Measurements from ENCODE around the gene SMG6.

Gene SMG6

GRCh38 chr17:2049333-2050299 is 254.0 kb downstream of the SMG6 start:
- DNase-seq (ENCODE audit: low read depth in 2 of 2) = peak; percentile 89 to 91

GRCh38 chr17:2048805-2049204 is 254.8 kb downstream of the SMG6 start:
- no peak for DNase-seq (ENCODE audit: low read depth in 2 of 2)

GRCh38 chr17:2047590-2047989 is 256.0 kb downstream of the SMG6 start:
- DNase-seq (ENCODE audit: low read depth in 2 of 2) = no peak

- DNase-seq (ENCODE audit: low read depth in 2 of 2) = no peak
Observed at GRCh38 chr17:2044263-2044894, 259.2 kb downstream of the SMG6 start.

- DNase-seq (ENCODE audit: low read depth in 2 of 2) = no peak
Observed at GRCh38 chr17:2043785-2044184, 259.8 kb downstream of the SMG6 start.

- no peak for DNase-seq (ENCODE audit: low read depth in 2 of 2)
Observed at GRCh38 chr17:2042933-2043332, 260.7 kb downstream of the SMG6 start.

- no peak for DNase-seq (ENCODE audit: low read depth in 2 of 2)
Observed at GRCh38 chr17:2042390-2042847, 261.2 kb downstream of the SMG6 start.

- DNase-seq (ENCODE audit: low read depth in 2 of 2) = peak; percentile 94 to 95
Observed at GRCh38 chr17:2041561-2042389, 261.8 kb downstream of the SMG6 start, which contains the start of gene OVCA2. Gene OVCA2 (plus strand): TSS chr17:2042022. CDS start chr17:2042048, 26 bp downstream.

GRCh38 chr17:2040942-2041560 is 262.5 kb downstream of the SMG6 start:
- DNase-seq (ENCODE audit: low read depth in 2 of 2) = no peak

- no peak for DNase-seq (ENCODE audit: low read depth in 2 of 2)
Observed at GRCh38 chr17:2040219-2040827, 263.3 kb downstream of the SMG6 start.

- no peak for DNase-seq (ENCODE audit: low read depth in 2 of 2)
Observed at GRCh38 chr17:2037155-2037554, 266.4 kb downstream of the SMG6 start.

GRCh38 chr17:2035541-2036488 is 267.8 kb downstream of the SMG6 start:
- no peak for DNase-seq (ENCODE audit: low read depth in 2 of 2)

- no peak for DNase-seq (ENCODE audit: low read depth in 2 of 2)
Observed at GRCh38 chr17:2034806-2035540, 268.6 kb downstream of the SMG6 start.

GRCh38 chr17:2034157-2034556 is 269.4 kb downstream of the SMG6 start:
- no peak for DNase-seq (ENCODE audit: low read depth in 2 of 2)

GRCh38 chr17:2033153-2033552 is 270.4 kb downstream of the SMG6 start:
- no peak for DNase-seq (ENCODE audit: low read depth in 2 of 2)

- DNase-seq (ENCODE audit: low read depth in 2 of 2) = peak in 1 of 2 donors; percentile 30
Observed at GRCh38 chr17:2030779-2031163, 272.8 kb downstream of the SMG6 start.

- peak; percentile 73 to 79 for DNase-seq (ENCODE audit: low read depth in 2 of 2)
Observed at GRCh38 chr17:2029911-2030778, 273.4 kb downstream of the SMG6 start, which contains the start of gene DPH1. Gene DPH1 (plus strand): TSS chr17:2030153. CDS start chr17:2030170, 17 bp downstream.

GRCh38 chr17:2028737-2029136 is 274.8 kb downstream of the SMG6 start:
- DNase-seq (ENCODE audit: low read depth in 2 of 2) = no peak

Measured in stimulated activated CD8-positive, alpha-beta memory T cell treated with anti-CD3 and anti-CD28 coated beads, Interleukin-7, amount 100 ng/mL, for 4 hours (primary cell).